ENCODE results near the gene PDS5A.
"Not testable (repeated sequence)": the region's sequence is repeated elsewhere in the genome, so short reads cannot be mapped to it uniquely, and the experiment has no call there.

PDS5A gene

GRCh38 chr4:39852636-39853035 is 125.1 kb downstream of the PDS5A start:
- Histone ChIP-seq H3K4me3 (ENCODE audit: low read length) (no peak overlapping the region), H3K4me1 (ENCODE audit: control insufficient read depth, insufficient read depth, low read length) (no peaks in the 10 kb centered on the region), H3K4me2 (ENCODE audit: low read length) (no peak overlapping the region), H3K9ac (ENCODE audit: low read depth, low read length) (no peak overlapping the region), H3K27me3 (ENCODE audit: control insufficient read depth, insufficient read depth, low read length) (no peaks in the 10 kb centered on the region), H3K36me3 (ENCODE audit: insufficient read depth, low read length) (peaks cover 59% of the 10 kb centered on the region), H3K9me3 (replicated peaks; ENCODE audit: low read length) (peaks cover 11% of the 10 kb centered on the region)

- no peaks in the 10 kb centered on the region for H3K27me3 ChIP-seq (ENCODE audit: control insufficient read depth, insufficient read depth, low read length)
- no peak overlapping the region for H3K9ac ChIP-seq (ENCODE audit: low read depth, low read length)
- H3K4me2 ChIP-seq (ENCODE audit: low read length), result no peak overlapping the region
- H3K9me3 ChIP-seq (replicated peaks; ENCODE audit: low read length), result peaks cover 5% of the 10 kb centered on the region
- no peak overlapping the region for H3K4me3 ChIP-seq (ENCODE audit: low read length)
- peaks cover 7% of the 10 kb centered on the region for H3K4me1 ChIP-seq (ENCODE audit: control insufficient read depth, insufficient read depth, low read length)
- peaks cover 66% of the 10 kb centered on the region for H3K36me3 ChIP-seq (ENCODE audit: insufficient read depth, low read length)
Observed at GRCh38 chr4:39850727-39851126, 127.0 kb downstream of the PDS5A start.

- H3K9me3 ChIP-seq (replicated peaks; ENCODE audit: low read length), result no peaks in the 10 kb centered on the region
- peaks cover 10% of the 10 kb centered on the region for H3K4me1 ChIP-seq (ENCODE audit: control insufficient read depth, insufficient read depth, low read length)
- no peak overlapping the region for H3K4me2 ChIP-seq (ENCODE audit: low read length)
- H3K36me3 ChIP-seq (ENCODE audit: insufficient read depth, low read length), result peaks cover 67% of the 10 kb centered on the region
- H3K9ac ChIP-seq (ENCODE audit: low read depth, low read length), result no peak overlapping the region
- no peak overlapping the region for H3K4me3 ChIP-seq (ENCODE audit: low read length)
- no peaks in the 10 kb centered on the region for H3K27me3 ChIP-seq (ENCODE audit: control insufficient read depth, insufficient read depth, low read length)
Observed at GRCh38 chr4:39846705-39847104, 131.0 kb downstream of the PDS5A start.

- no peak overlapping the region for H3K4me3 ChIP-seq (ENCODE audit: low read length)
- no peak overlapping the region for H3K4me2 ChIP-seq (ENCODE audit: low read length)
- H3K36me3 ChIP-seq (ENCODE audit: insufficient read depth, low read length), result peaks cover 67% of the 10 kb centered on the region
- H3K9ac ChIP-seq (ENCODE audit: low read depth, low read length), result no peak overlapping the region
- no peaks in the 10 kb centered on the region for H3K27me3 ChIP-seq (ENCODE audit: control insufficient read depth, insufficient read depth, low read length)
- H3K9me3 ChIP-seq (replicated peaks; ENCODE audit: low read length), result no peaks in the 10 kb centered on the region
- H3K4me1 ChIP-seq (ENCODE audit: control insufficient read depth, insufficient read depth, low read length), result peaks cover 10% of the 10 kb centered on the region
Observed at GRCh38 chr4:39846120-39846519, 131.6 kb downstream of the PDS5A start.

- Histone ChIP-seq H3K4me2 (ENCODE audit: low read length) (no peak overlapping the region), H3K27me3 (ENCODE audit: control insufficient read depth, insufficient read depth, low read length) (no peaks in the 10 kb centered on the region), H3K9ac (ENCODE audit: low read depth, low read length) (no peak overlapping the region), H3K36me3 (ENCODE audit: insufficient read depth, low read length) (peaks cover 74% of the 10 kb centered on the region), H3K9me3 (replicated peaks; ENCODE audit: low read length) (no peaks in the 10 kb centered on the region), H3K4me3 (ENCODE audit: low read length) (no peak overlapping the region), H3K4me1 (ENCODE audit: control insufficient read depth, insufficient read depth, low read length) (peaks cover 10% of the 10 kb centered on the region)
Observed at GRCh38 chr4:39841894-39842293, 135.8 kb downstream of the PDS5A start.

- not testable (repeated sequence) for H3K4me3 ChIP-seq (ENCODE audit: low read length); H3K9me3 ChIP-seq (replicated peaks; ENCODE audit: low read length); H3K4me2 ChIP-seq (ENCODE audit: low read length); H3K4me1 ChIP-seq (ENCODE audit: control insufficient read depth, insufficient read depth, low read length); H3K9ac ChIP-seq (ENCODE audit: low read depth, low read length); H3K27me3 ChIP-seq (ENCODE audit: control insufficient read depth, insufficient read depth, low read length)
- H3K36me3 ChIP-seq (ENCODE audit: insufficient read depth, low read length), result peaks cover 74% of the 10 kb centered on the region
Observed at GRCh38 chr4:39840516-39840915, 137.2 kb downstream of the PDS5A start.

- Histone ChIP-seq H3K36me3 (ENCODE audit: insufficient read depth, low read length) (peaks cover 76% of the 10 kb centered on the region), H3K9ac (ENCODE audit: low read depth, low read length) (no peak overlapping the region), H3K4me2 (ENCODE audit: low read length) (no peak overlapping the region), H3K4me3 (ENCODE audit: low read length) (no peak overlapping the region), H3K4me1 (ENCODE audit: control insufficient read depth, insufficient read depth, low read length) (no peaks in the 10 kb centered on the region), H3K27me3 (ENCODE audit: control insufficient read depth, insufficient read depth, low read length) (no peaks in the 10 kb centered on the region), H3K9me3 (replicated peaks; ENCODE audit: low read length) (no peaks in the 10 kb centered on the region)
Observed at GRCh38 chr4:39840027-39840426, 137.7 kb downstream of the PDS5A start.

- not testable (repeated sequence) for H3K4me2 ChIP-seq (ENCODE audit: low read length); H3K4me3 ChIP-seq (ENCODE audit: low read length); H3K9ac ChIP-seq (ENCODE audit: low read depth, low read length); H3K4me1 ChIP-seq (ENCODE audit: control insufficient read depth, insufficient read depth, low read length); H3K27me3 ChIP-seq (ENCODE audit: control insufficient read depth, insufficient read depth, low read length); H3K9me3 ChIP-seq (replicated peaks; ENCODE audit: low read length)
- H3K36me3 ChIP-seq (ENCODE audit: insufficient read depth, low read length), result peaks cover 76% of the 10 kb centered on the region
Observed at GRCh38 chr4:39838431-39838830, 139.3 kb downstream of the PDS5A start.

GRCh38 chr4:39834269-39834668 is 143.4 kb downstream of the PDS5A start:
- Histone ChIP-seq H3K9ac (ENCODE audit: low read depth, low read length) (no peak overlapping the region), H3K36me3 (ENCODE audit: insufficient read depth, low read length) (peaks cover 60% of the 10 kb centered on the region), H3K27me3 (ENCODE audit: control insufficient read depth, insufficient read depth, low read length) (no peaks in the 10 kb centered on the region), H3K9me3 (replicated peaks; ENCODE audit: low read length) (no peaks in the 10 kb centered on the region), H3K4me1 (ENCODE audit: control insufficient read depth, insufficient read depth, low read length) (no peaks in the 10 kb centered on the region), H3K4me3 (ENCODE audit: low read length) (no peak overlapping the region), H3K4me2 (ENCODE audit: low read length) (no peak overlapping the region)

- no peaks in the 10 kb centered on the region for H3K9me3 ChIP-seq (replicated peaks; ENCODE audit: low read length)
- no peaks in the 10 kb centered on the region for H3K27me3 ChIP-seq (ENCODE audit: control insufficient read depth, insufficient read depth, low read length)
- no peak overlapping the region for H3K9ac ChIP-seq (ENCODE audit: low read depth, low read length)
- H3K4me3 ChIP-seq (ENCODE audit: low read length), result no peak overlapping the region
- H3K4me1 ChIP-seq (ENCODE audit: control insufficient read depth, insufficient read depth, low read length), result peaks cover 11% of the 10 kb centered on the region
- no peak overlapping the region for H3K4me2 ChIP-seq (ENCODE audit: low read length)
- H3K36me3 ChIP-seq (ENCODE audit: insufficient read depth, low read length), result peaks cover 42% of the 10 kb centered on the region
Observed at GRCh38 chr4:39825741-39826231, 151.9 kb downstream of the PDS5A start.

- Histone ChIP-seq H3K4me3 (ENCODE audit: low read length) (no peak overlapping the region), H3K36me3 (ENCODE audit: insufficient read depth, low read length) (peaks cover 46% of the 10 kb centered on the region), H3K4me2 (ENCODE audit: low read length) (no peak overlapping the region), H3K4me1 (ENCODE audit: control insufficient read depth, insufficient read depth, low read length) (peaks cover 11% of the 10 kb centered on the region), H3K9me3 (replicated peaks; ENCODE audit: low read length) (no peaks in the 10 kb centered on the region), H3K9ac (ENCODE audit: low read depth, low read length) (no peak overlapping the region), H3K27me3 (ENCODE audit: control insufficient read depth, insufficient read depth, low read length) (no peaks in the 10 kb centered on the region)
Observed at GRCh38 chr4:39825090-39825489, 152.6 kb downstream of the PDS5A start.

GRCh38 chr4:39823191-39823590 is 154.5 kb downstream of the PDS5A start:
- Histone ChIP-seq H3K36me3 (ENCODE audit: insufficient read depth, low read length) (peaks cover 34% of the 10 kb centered on the region), H3K4me3 (ENCODE audit: low read length) (no peak overlapping the region)

More at GRCh38 chr4:39823191-39823590, 154.5 kb downstream of the PDS5A start:
- H3K9me3 ChIP-seq (replicated peaks; ENCODE audit: low read length), result no peaks in the 10 kb centered on the region
- H3K4me1 ChIP-seq (ENCODE audit: control insufficient read depth, insufficient read depth, low read length), result peaks cover 11% of the 10 kb centered on the region
- no peaks in the 10 kb centered on the region for H3K27me3 ChIP-seq (ENCODE audit: control insufficient read depth, insufficient read depth, low read length)
- no peak overlapping the region for H3K9ac ChIP-seq (ENCODE audit: low read depth, low read length)
- no peak overlapping the region for H3K4me2 ChIP-seq (ENCODE audit: low read length)

All from skeletal muscle satellite cell (primary cell).